ENCODE data around the gene TRIM41.

DNA sequence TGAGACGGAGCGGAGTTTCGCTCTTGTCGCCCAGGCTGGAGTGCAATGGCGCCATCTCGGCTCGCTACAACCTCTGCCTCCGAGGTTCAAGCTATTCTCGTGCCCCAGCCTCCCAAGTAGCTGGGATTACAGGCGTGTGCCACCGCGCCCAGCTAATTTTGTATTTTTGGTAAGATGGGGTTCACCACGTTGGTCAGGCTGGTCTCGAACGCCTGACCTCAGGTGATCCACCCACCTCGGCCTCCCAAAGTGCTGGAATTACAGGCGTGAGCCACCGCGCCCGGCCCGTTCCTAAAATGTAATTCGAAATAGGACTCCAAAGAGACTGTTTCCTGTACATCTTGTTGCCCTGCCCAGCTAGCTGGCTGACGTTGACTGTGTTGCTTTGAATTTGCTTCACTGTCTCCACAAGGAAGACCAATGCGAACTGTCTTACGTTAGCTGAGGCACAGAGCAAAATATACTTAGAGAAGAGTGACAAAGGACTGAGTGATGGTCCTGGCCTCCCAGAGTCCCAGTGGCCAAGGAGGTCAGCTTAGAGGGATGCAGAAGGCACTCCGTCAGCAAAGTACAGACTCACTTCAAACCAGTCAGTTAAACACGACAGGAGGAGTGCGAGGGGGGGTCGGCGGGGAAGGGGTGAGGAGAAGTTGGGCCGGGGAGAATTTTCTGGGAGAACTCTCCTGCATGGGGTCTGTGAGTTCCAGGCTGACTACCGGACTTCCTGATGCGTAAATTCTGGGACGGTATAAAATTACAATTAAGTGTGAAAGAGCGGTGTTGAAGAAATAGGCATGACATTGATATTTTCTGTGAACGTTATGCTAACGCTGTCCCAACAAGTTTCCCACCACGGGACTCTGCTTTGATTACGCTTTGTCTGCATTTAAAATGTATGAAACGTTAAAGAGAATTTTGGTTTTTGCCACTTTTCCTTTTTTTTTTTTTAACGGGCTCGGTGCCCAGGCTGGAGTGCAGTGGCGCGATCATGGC, 6.8 kb upstream of the TRIM41 start:
- TF ChIP-seq EZH2 (IDR thresholded peaks at IDR 0.05; ENCODE audit: low read depth, unreplicated experiment) = no peak
- TF ChIP-seq POLR2AphosphoS5 (IDR thresholded peaks at IDR 0.05; ENCODE audit: low read depth) = no peak
- TF ChIP-seq, protein P1, sequence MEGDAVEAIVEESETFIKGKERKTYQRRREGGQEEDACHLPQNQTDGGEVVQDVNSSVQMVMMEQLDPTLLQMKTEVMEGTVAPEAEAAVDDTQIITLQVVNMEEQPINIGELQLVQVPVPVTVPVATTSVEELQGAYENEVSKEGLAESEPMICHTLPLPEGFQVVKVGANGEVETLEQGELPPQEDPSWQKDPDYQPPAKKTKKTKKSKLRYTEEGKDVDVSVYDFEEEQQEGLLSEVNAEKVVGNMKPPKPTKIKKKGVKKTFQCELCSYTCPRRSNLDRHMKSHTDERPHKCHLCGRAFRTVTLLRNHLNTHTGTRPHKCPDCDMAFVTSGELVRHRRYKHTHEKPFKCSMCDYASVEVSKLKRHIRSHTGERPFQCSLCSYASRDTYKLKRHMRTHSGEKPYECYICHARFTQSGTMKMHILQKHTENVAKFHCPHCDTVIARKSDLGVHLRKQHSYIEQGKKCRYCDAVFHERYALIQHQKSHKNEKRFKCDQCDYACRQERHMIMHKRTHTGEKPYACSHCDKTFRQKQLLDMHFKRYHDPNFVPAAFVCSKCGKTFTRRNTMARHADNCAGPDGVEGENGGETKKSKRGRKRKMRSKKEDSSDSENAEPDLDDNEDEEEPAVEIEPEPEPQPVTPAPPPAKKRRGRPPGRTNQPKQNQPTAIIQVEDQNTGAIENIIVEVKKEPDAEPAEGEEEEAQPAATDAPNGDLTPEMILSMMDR (conservative IDR thresholded peaks at IDR 0.05; ENCODE audit: low read depth in 2 of 2) = no peak
- TF ChIP-seq EZH2phosphoT487 (IDR thresholded peaks at IDR 0.05; ENCODE audit: unreplicated experiment) = no peak
- no peak for TF ChIP-seq CREB1 (CRISPR knock-in tag; IDR thresholded peaks at IDR 0.05; ENCODE audit: low read depth)
- no peak for TF ChIP-seq JUNB (IDR thresholded peaks at IDR 0.05; ENCODE audit: unreplicated experiment)
- TF ChIP-seq, protein P2, sequence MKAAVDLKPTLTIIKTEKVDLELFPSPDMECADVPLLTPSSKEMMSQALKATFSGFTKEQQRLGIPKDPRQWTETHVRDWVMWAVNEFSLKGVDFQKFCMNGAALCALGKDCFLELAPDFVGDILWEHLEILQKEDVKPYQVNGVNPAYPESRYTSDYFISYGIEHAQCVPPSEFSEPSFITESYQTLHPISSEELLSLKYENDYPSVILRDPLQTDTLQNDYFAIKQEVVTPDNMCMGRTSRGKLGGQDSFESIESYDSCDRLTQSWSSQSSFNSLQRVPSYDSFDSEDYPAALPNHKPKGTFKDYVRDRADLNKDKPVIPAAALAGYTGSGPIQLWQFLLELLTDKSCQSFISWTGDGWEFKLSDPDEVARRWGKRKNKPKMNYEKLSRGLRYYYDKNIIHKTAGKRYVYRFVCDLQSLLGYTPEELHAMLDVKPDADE (IDR thresholded peaks at IDR 0.05) = no peak

Measured in GM23338 (cell line).